CD4-positive, alpha-beta T cell treated with Interleukin-1 beta for 1 hour (primary cell): ENCODE measurements around the gene CCND3.
A peak's percentile ranks its signal among the peaks of the same experiment; 100 is the strongest.
"Not testable (repeated sequence)": the region's sequence is repeated elsewhere in the genome, so short reads cannot be mapped to it uniquely, and the experiment has no call there.

Source experiments
- DNase-seq, 2 donors: peaks; one replicate each; pipeline ENCODE4 v3.0.0-alpha.2; 2020 to 2022

Gene CCND3

GRCh38 chr6:41947581-41948220, 6.1 kb upstream of the CCND3 start:
- DNase-seq: no peak

- no peak for DNase-seq
Observed at GRCh38 chr6:41943456-41943855, 1.8 kb upstream of the CCND3 start.

- DNase-seq: not testable (repeated sequence)
Observed at GRCh38 chr6:41942882-41943281, 1.3 kb upstream of the CCND3 start.

- DNase-seq: no peak
Observed at GRCh38 chr6:41942067-41942851, 651 bp upstream of the CCND3 start.

GRCh38 chr6:41940759-41941279, 789 bp downstream of the CCND3 start:
- DNase-seq: peak; percentile 27 to 52

- DNase-seq: no peak
Observed at GRCh38 chr6:41939848-41940758, 1.5 kb downstream of the CCND3 start.

- DNase-seq: peak in 1 of 2 donors; percentile 26
Observed at GRCh38 chr6:41939176-41939847, 2.3 kb downstream of the CCND3 start.

GRCh38 chr6:41938590-41939175, 2.9 kb downstream of the CCND3 start:
- no peak for DNase-seq

- peak; percentile 45 to 67 for DNase-seq
Observed at GRCh38 chr6:41937861-41938574, 3.6 kb downstream of the CCND3 start.

- DNase-seq: no peak
Observed at GRCh38 chr6:41937472-41937860, 4.1 kb downstream of the CCND3 start.

GRCh38 chr6:41936073-41936837, 5.4 kb downstream of the CCND3 start:
- DNase-seq: peak; percentile 85 to 88

- no peak for DNase-seq
Observed at GRCh38 chr6:41935685-41936072, 5.9 kb downstream of the CCND3 start.

- DNase-seq: no peak
Observed at GRCh38 chr6:41935193-41935574, 6.4 kb downstream of the CCND3 start.

- no peak for DNase-seq
Observed at GRCh38 chr6:41934278-41935192, 7.1 kb downstream of the CCND3 start.

GRCh38 chr6:41932378-41932777, 9.2 kb downstream of the CCND3 start:
- no peak for DNase-seq

- no peak for DNase-seq
Observed at GRCh38 chr6:41931792-41932191, 9.8 kb downstream of the CCND3 start.

GRCh38 chr6:41929924-41930323, 11.7 kb downstream of the CCND3 start:
- DNase-seq: no peak

GRCh38 chr6:41927253-41927652, 14.4 kb downstream of the CCND3 start:
- no peak for DNase-seq

- DNase-seq: no peak
Observed at GRCh38 chr6:41922154-41922553, 19.5 kb downstream of the CCND3 start.

GRCh38 chr6:41921712-41921998, 20.0 kb downstream of the CCND3 start:
- DNase-seq: no peak
